Gastroesophageal sphincter (tissue), 4 donors: ENCODE measurements around the gene PTGFRN. TPM values are rescaled to one million over a fixed set of nuclear protein-coding genes. Genes with fewer than 3 reads are reported as not detected.

ENCODE experiments used
- ATAC-seq: fragments of 150-250 bp; one replicate; pipeline ENCODE4 v1.9.1; 2016; ENCODE audit warnings: mild to moderate bottlenecking, moderate library complexity
- H3K27ac ChIP-seq, 4 donors: fragments of 200-600 bp; sonication (generic) in 3 of 4; 1 replicate in 3 of 4; 2 replicates in 1 of 4; pipeline ENCODE4 v1.5.1; 2016 to 2019
- H3K27me3 ChIP-seq: fragments of 200-600 bp; sonication (generic); one replicate; pipeline ENCODE4 v1.5.1; 2019
- H3K36me3 ChIP-seq, 2 donors: fragments of 200-600 bp; sonication (generic); one replicate each; pipeline ENCODE4 v1.5.1; 2019; ENCODE audit warnings: control low read depth in 1 of 2
- H3K4me1 ChIP-seq, 3 donors: fragments of 200-600 bp; sonication (generic); 1 replicate in 2 of 3; 2 replicates in 1 of 3; pipeline ENCODE4 v1.5.1; 2016 to 2019; ENCODE audit warnings: control low read depth in 2 of 3
- H3K4me3 ChIP-seq, 2 donors: fragments of 200-600 bp; sonication (generic); one replicate each; pipeline ENCODE4 v1.5.1; 2019; ENCODE audit warnings: mild to moderate bottlenecking in 1 of 2, moderate library complexity in 1 of 2
- H3K9me3 ChIP-seq, 3 donors: fragments of 200-600 bp; sonication (generic); one replicate each; pipeline ENCODE4 v1.5.1; 2017 to 2019; ENCODE audit warnings: control low read depth in 2 of 3
- EP300 ChIP-seq: sonication (generic); formaldehyde crosslinking; IDR thresholded peaks from one replicate; pipeline ENCODE4 v1.6.1; 2017; ENCODE audit warnings: antibody characterized with exemption, mild to moderate bottlenecking
- POLR2A ChIP-seq, 2 donors: fragments of 450-650 bp; IDR thresholded peaks; one replicate each; pipeline ENCODE4 v1.6.1; 2017; ENCODE audit warnings: antibody characterized with exemption in 2 of 2, mild to moderate bottlenecking in 2 of 2, moderate library complexity in 1 of 2
- POLR2AphosphoS5 ChIP-seq: sonication (generic); formaldehyde crosslinking; IDR thresholded peaks from one replicate; pipeline ENCODE4 v1.6.1; 2017; ENCODE audit warnings: antibody characterized with exemption
- WGBS, 2 donors: methylation state at CpG; one replicate each; pipeline ENCODE4 v1.1.5; 2018; ENCODE audit warnings: low coverage in 1 of 2; 5-methylcytosine and 5-hydroxymethylcytosine counted together
- total RNA-seq, 4 donors: library from RNA; depleted of rRNA; stranded (reverse); fragments of >200 nt; gene quantifications; one replicate each; pipeline ENCODE4 v1.1.0, GENCODE V29; 2016
- TF ChIP-seq, protein P1 (sequence below), 4 experiments: fragments of 200-600 bp in 2 of 4; fragments of 450-650 bp in 2 of 4; sonication (generic) in 1 of 4; IDR thresholded peaks; one replicate each; pipeline ENCODE4 v1.5.1; 2017 to 2019; ENCODE audit warnings: antibody characterized with exemption in 4 of 4, mild to moderate bottlenecking in 2 of 4, moderate library complexity in 2 of 4

PTGFRN gene
- total RNA-seq, 4 donors from 2014 or later, result 60.0 to 166 (median 101) TPM

- Histone ChIP-seq H3K27ac (no peak overlapping the region), H3K4me3 (no peak overlapping the region), H3K27me3 (no peaks in the 10 kb centered on the region), H3K9me3 (no peaks in the 10 kb centered on the region), H3K4me1 (peaks cover 0 to 34% (median 0%) of the 10 kb centered on the region in 3 donors), H3K36me3 (peaks cover 0 to 5% of the 10 kb centered on the region in 2 donors)
- no peak for ATAC-seq
- TF ChIP-seq POLR2AphosphoS5, result no peak
- TF ChIP-seq EP300, result no peak
- TF ChIP-seq POLR2A (IDR thresholded peaks at IDR 0.05), result no peak
- TF ChIP-seq, protein P1, sequence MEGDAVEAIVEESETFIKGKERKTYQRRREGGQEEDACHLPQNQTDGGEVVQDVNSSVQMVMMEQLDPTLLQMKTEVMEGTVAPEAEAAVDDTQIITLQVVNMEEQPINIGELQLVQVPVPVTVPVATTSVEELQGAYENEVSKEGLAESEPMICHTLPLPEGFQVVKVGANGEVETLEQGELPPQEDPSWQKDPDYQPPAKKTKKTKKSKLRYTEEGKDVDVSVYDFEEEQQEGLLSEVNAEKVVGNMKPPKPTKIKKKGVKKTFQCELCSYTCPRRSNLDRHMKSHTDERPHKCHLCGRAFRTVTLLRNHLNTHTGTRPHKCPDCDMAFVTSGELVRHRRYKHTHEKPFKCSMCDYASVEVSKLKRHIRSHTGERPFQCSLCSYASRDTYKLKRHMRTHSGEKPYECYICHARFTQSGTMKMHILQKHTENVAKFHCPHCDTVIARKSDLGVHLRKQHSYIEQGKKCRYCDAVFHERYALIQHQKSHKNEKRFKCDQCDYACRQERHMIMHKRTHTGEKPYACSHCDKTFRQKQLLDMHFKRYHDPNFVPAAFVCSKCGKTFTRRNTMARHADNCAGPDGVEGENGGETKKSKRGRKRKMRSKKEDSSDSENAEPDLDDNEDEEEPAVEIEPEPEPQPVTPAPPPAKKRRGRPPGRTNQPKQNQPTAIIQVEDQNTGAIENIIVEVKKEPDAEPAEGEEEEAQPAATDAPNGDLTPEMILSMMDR (IDR thresholded peaks at IDR 0.05), result no peak
- WGBS, 2 donors, result 35 to 52% methylated on average over 3 to 6 of the region's 8 CpGs
These were observed 13.7 kb downstream of the PTGFRN start for GRCh38 chr1:116923421-116923820.

DNA sequence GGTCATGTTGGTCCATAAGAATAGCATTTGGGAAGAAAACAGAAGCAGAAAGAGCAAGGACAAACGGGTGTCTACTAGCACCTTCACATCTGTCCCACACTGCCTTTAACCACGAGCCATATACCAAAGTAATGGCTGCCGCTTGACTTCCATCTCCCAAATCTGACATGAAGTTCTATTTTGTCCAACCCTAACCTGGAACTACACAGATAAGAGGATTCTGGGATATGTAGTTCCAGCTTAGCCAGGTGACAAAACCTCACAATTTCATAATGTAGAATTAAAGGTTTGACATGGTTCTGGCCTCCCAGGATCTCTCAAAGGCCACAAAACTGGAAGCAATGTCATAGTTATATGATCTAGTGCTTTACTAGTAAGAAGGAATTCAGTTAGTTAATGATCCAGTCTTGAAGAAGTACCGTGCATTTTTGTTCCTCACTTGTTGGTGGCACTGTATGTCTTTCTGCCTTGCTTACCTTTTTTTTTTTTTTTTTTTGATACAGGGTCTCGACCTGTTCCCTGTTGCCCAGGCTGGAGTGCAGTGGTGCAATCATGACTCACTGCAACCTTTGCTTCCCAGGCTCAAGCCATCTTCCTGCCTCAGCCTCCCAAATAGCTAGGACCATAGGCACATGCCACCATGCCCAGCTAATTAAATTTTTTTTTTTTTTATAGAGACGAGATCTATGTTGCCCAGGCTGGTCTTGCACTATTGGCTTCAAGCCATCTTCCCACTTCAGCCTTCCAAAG, 17.5 kb downstream of the PTGFRN start:
- 82 to 99% methylated on average over 5 to 6 of the region's 6 CpGs for WGBS, 2 donors
- H3K27ac ChIP-seq, result no peak overlapping the region
- H3K36me3 ChIP-seq, result peaks cover 0 to 5% of the 10 kb centered on the region in 2 donors
- no peaks in the 10 kb centered on the region for H3K9me3 ChIP-seq
- H3K4me1 ChIP-seq, result peaks cover 0 to 28% (median 0%) of the 10 kb centered on the region in 3 donors
- no peak for ATAC-seq
- H3K4me3 ChIP-seq, result no peak overlapping the region
- TF ChIP-seq, protein P1 (IDR thresholded peaks at IDR 0.05), result no peak
- no peak for TF ChIP-seq EP300
- no peaks in the 10 kb centered on the region for H3K27me3 ChIP-seq

DNA sequence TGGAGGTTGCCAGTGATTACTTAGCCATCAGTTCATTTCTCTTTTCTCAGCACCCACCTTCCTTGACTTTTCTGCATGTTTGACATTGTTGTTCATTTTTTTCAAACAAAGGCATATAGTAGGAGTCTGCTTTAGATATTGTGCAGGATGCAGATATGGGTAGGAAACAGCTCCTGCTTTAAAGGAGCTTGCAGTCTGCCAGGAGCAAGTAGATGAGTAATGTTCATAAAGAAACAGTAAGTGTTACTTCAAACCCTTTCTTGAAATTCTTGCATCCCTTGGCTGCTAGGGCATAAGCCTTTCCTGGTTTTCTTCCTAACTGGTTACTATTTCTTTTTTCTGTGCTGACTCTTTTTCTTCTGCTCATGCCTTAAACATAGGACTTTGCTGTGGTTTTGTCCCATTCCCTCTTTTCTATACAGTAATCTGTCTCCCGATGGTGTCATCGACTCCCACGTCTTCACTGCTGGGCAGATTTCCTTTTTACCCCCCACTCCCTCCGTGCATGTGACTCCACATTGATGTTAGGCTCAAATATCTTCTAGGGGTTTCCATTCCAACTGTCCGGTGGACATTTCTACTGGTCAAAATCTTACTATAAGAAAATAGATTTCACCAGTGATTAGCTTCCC, 20.4 kb downstream of the PTGFRN start:
- TF ChIP-seq, protein P1 (IDR thresholded peaks at IDR 0.05), result no peak
- TF ChIP-seq EP300, result no peak
- no peak for TF ChIP-seq POLR2A (IDR thresholded peaks at IDR 0.05)
- no peak for TF ChIP-seq POLR2AphosphoS5
- Histone ChIP-seq H3K27ac (no peak overlapping the region), H3K4me3 (no peak overlapping the region)

GRCh38 chr1:116931016-116931918, 21.6 kb downstream of the PTGFRN start:
- H3K27ac ChIP-seq, result no peak overlapping the region
- no peaks in the 10 kb centered on the region for H3K9me3 ChIP-seq
- ATAC-seq, result no peak
- H3K4me3 ChIP-seq, result no peak overlapping the region
- H3K4me1 ChIP-seq, result peaks cover 0 to 14% (median 0%) of the 10 kb centered on the region in 3 donors
- WGBS, 2 donors, result 67 to 79% methylated on average over 7 of the region's 7 CpGs
- H3K27me3 ChIP-seq, result no peaks in the 10 kb centered on the region
- peaks cover 0 to 5% of the 10 kb centered on the region in 2 donors for H3K36me3 ChIP-seq
- TF ChIP-seq POLR2A (IDR thresholded peaks at IDR 0.05) (no peak), EP300 (no peak), POLR2AphosphoS5 (no peak)
- TF ChIP-seq, protein P1 (IDR thresholded peaks at IDR 0.05), result no peak

More for the DNA sequence above, 20.4 kb downstream of the PTGFRN start:
- peaks cover 0 to 5% of the 10 kb centered on the region in 2 donors for H3K36me3 ChIP-seq
- H3K9me3 ChIP-seq, result no peaks in the 10 kb centered on the region
- ATAC-seq, result no peak
- no peaks in the 10 kb centered on the region for H3K27me3 ChIP-seq
- peaks cover 0 to 14% (median 0%) of the 10 kb centered on the region in 3 donors for H3K4me1 ChIP-seq
- 77% methylated on average over 5 of the region's 5 CpGs for WGBS, 2 donors
